Measurements from ENCODE around the gene NKX2-3.

Gene NKX2-3

GRCh38 chr10:99526861-99527504 is 5.8 kb upstream of the NKX2-3 start:
- no peak for DNase-seq

- no peak for DNase-seq
These were observed 4.9 kb upstream of the NKX2-3 start for GRCh38 chr10:99527526-99528493.

- DNase-seq = no peak
These were observed 4.0 kb upstream of the NKX2-3 start for GRCh38 chr10:99528494-99529441.

GRCh38 chr10:99529591-99530107 is 3.1 kb upstream of the NKX2-3 start:
- DNase-seq = no peak

- no peak for DNase-seq
These were observed 2.4 kb upstream of the NKX2-3 start for GRCh38 chr10:99530108-99531025.

- DNase-seq = no peak
These were observed 1.6 kb upstream of the NKX2-3 start for GRCh38 chr10:99531026-99531695.

- no peak for DNase-seq
These were observed 797 bp upstream of the NKX2-3 start for GRCh38 chr10:99531696-99532593.

- DNase-seq = no peak
These were observed 1.0 kb downstream of the NKX2-3 start for GRCh38 chr10:99533496-99534449.

GRCh38 chr10:99534450-99534938 is 1.8 kb downstream of the NKX2-3 start:
- DNase-seq = no peak

GRCh38 chr10:99534939-99535763 is 2.4 kb downstream of the NKX2-3 start:
- no peak for DNase-seq

- no peak for DNase-seq
These were observed 3.1 kb downstream of the NKX2-3 start for GRCh38 chr10:99535764-99536337.

GRCh38 chr10:99536338-99537085 is 3.8 kb downstream of the NKX2-3 start:
- DNase-seq = no peak

- DNase-seq = no peak
These were observed 4.6 kb downstream of the NKX2-3 start for GRCh38 chr10:99537086-99537988.

- DNase-seq = no peak
These were observed 5.5 kb downstream of the NKX2-3 start for GRCh38 chr10:99537989-99538917.
